GM21526 (cell line): Measurements from ENCODE around the gene MOB2.
"Not testable (repeated sequence)": the region's sequence is repeated elsewhere in the genome, so short reads cannot be mapped to it uniquely, and the experiment has no call there.

Source experiments
- ATAC-seq: cut with Tn5 transposase; IDR thresholded peaks from one replicate; pipeline ENCODE4 v1.9.1; 2021; ENCODE audit warnings: moderate library complexity; ENCODE audit not compliant: unreplicated experiment, low FRiP score

MOB2 gene

GRCh38 chr11:1519028-1520010 lies 32.7 kb upstream of the MOB2 start:
- ATAC-seq = no peak

- no peak for ATAC-seq
These were observed 31.7 kb upstream of the MOB2 start for GRCh38 chr11:1518301-1518700.

- no peak for ATAC-seq
These were observed 30.8 kb upstream of the MOB2 start for GRCh38 chr11:1517117-1518005.

- no peak for ATAC-seq
These were observed 29.9 kb upstream of the MOB2 start for GRCh38 chr11:1516273-1517067.

GRCh38 chr11:1515082-1516060 lies 28.8 kb upstream of the MOB2 start:
- ATAC-seq = peak; percentile 61

GRCh38 chr11:1514336-1515061 lies 27.9 kb upstream of the MOB2 start:
- no peak for ATAC-seq

- ATAC-seq = no peak
These were observed 27.0 kb upstream of the MOB2 start for GRCh38 chr11:1513326-1514296.

- ATAC-seq = not testable (repeated sequence)
These were observed 26.1 kb upstream of the MOB2 start for GRCh38 chr11:1512531-1513258.

- no peak for ATAC-seq
These were observed 25.4 kb upstream of the MOB2 start for GRCh38 chr11:1511937-1512496.

- no peak for ATAC-seq
These were observed 24.3 kb upstream of the MOB2 start for GRCh38 chr11:1510928-1511327.

GRCh38 chr11:1510351-1510750 lies 23.8 kb upstream of the MOB2 start:
- ATAC-seq = not testable (repeated sequence)

GRCh38 chr11:1509626-1510255 lies 23.2 kb upstream of the MOB2 start:
- no peak for ATAC-seq

- no peak for ATAC-seq
These were observed 22.4 kb upstream of the MOB2 start for GRCh38 chr11:1508986-1509385.

- no peak for ATAC-seq
These were observed 21.9 kb upstream of the MOB2 start for GRCh38 chr11:1508491-1508891.

GRCh38 chr11:1507381-1508140 lies 21.0 kb upstream of the MOB2 start:
- no peak for ATAC-seq
